ENCODE results near the gene MEIG1.

Gene MEIG1

GRCh38 chr10:14959221-14960057 is at the start of gene MEIG1:
MEIG1 (plus strand) TSS chr10:14959388; CDS start chr10:14966469, 7,081 bp downstream.
- peak; percentile 62 for DNase-seq (ENCODE audit: low read depth, low spot score)
- Histone ChIP-seq H3K9me3 (ENCODE audit: insufficient read depth, low read length) (no peaks in the 10 kb centered on the region), H3K36me3 (ENCODE audit: insufficient read depth, insufficient read length, low read length) (no peaks in the 10 kb centered on the region), H3K27me3 (ENCODE audit: insufficient read depth, insufficient read length) (no peaks in the 10 kb centered on the region), H3K4me1 (ENCODE audit: insufficient read depth, insufficient read length) (no peaks in the 10 kb centered on the region), H3K9ac (ENCODE audit: insufficient read length, low read depth) (peak within 1 kb of the TSS; percentile 87), H3K4me3 (ENCODE audit: insufficient read length, low read depth) (peak within 1 kb of the TSS; percentile 75)
- TF ChIP-seq SUZ12 (IDR thresholded peaks at IDR 0.05; ENCODE audit: extremely low read depth, insufficient read depth, insufficient read length) (no peak), YY1 (IDR thresholded peaks at IDR 0.05; ENCODE audit: insufficient read depth, insufficient read length) (no peak), ZNF274 (IDR thresholded peaks at IDR 0.05; ENCODE audit: low read depth, low read length) (no peak)

- Histone ChIP-seq H3K27me3 (ENCODE audit: insufficient read depth, insufficient read length) (no peaks in the 10 kb centered on the region), H3K36me3 (ENCODE audit: insufficient read depth, insufficient read length, low read length) (peaks cover 47% of the 10 kb centered on the region), H3K9me3 (ENCODE audit: insufficient read depth, low read length) (0 out of 2 replicates have a peak, but pooled peaks cover 10% of the 10 kb centered on the region), H3K4me1 (ENCODE audit: insufficient read depth, insufficient read length) (no peaks in the 10 kb centered on the region), H3K9ac (ENCODE audit: insufficient read length, low read depth) (no peak overlapping the region), H3K4me3 (ENCODE audit: insufficient read length, low read depth) (no peak overlapping the region)
- no peak for DNase-seq (ENCODE audit: low read depth, low spot score)
- TF ChIP-seq SUZ12 (IDR thresholded peaks at IDR 0.05; ENCODE audit: extremely low read depth, insufficient read depth, insufficient read length): no peak
- TF ChIP-seq YY1 (IDR thresholded peaks at IDR 0.05; ENCODE audit: insufficient read depth, insufficient read length): no peak
- no peak for TF ChIP-seq ZNF274 (IDR thresholded peaks at IDR 0.05; ENCODE audit: low read depth, low read length)
Observed at GRCh38 chr10:14910953-14911352, 48.2 kb upstream of the MEIG1 start.

- TF ChIP-seq YY1 (IDR thresholded peaks at IDR 0.05; ENCODE audit: insufficient read depth, insufficient read length) (no peak), ZNF274 (IDR thresholded peaks at IDR 0.05; ENCODE audit: low read depth, low read length) (no peak), SUZ12 (IDR thresholded peaks at IDR 0.05; ENCODE audit: extremely low read depth, insufficient read depth, insufficient read length) (no peak)
- H3K4me3 ChIP-seq (ENCODE audit: insufficient read length, low read depth): no peak overlapping the region
- H3K36me3 ChIP-seq (ENCODE audit: insufficient read depth, insufficient read length, low read length): peaks cover 42% of the 10 kb centered on the region
- no peak for DNase-seq (ENCODE audit: low read depth, low spot score)
- H3K4me1 ChIP-seq (ENCODE audit: insufficient read depth, insufficient read length): no peaks in the 10 kb centered on the region
- no peak overlapping the region for H3K9ac ChIP-seq (ENCODE audit: insufficient read length, low read depth)
- H3K9me3 ChIP-seq (ENCODE audit: insufficient read depth, low read length): peaks cover 11% of the 10 kb centered on the region
- no peaks in the 10 kb centered on the region for H3K27me3 ChIP-seq (ENCODE audit: insufficient read depth, insufficient read length)
Observed at GRCh38 chr10:14911801-14912200, 47.4 kb upstream of the MEIG1 start.

GRCh38 chr10:14916600-14916999 is 42.6 kb upstream of the MEIG1 start:
- peaks cover 33% of the 10 kb centered on the region for H3K36me3 ChIP-seq (ENCODE audit: insufficient read depth, insufficient read length, low read length)
- no peak overlapping the region for H3K4me3 ChIP-seq (ENCODE audit: insufficient read length, low read depth)
- TF ChIP-seq YY1 (IDR thresholded peaks at IDR 0.05; ENCODE audit: insufficient read depth, insufficient read length): no peak
- no peak for TF ChIP-seq SUZ12 (IDR thresholded peaks at IDR 0.05; ENCODE audit: extremely low read depth, insufficient read depth, insufficient read length)
- no peak for TF ChIP-seq ZNF274 (IDR thresholded peaks at IDR 0.05; ENCODE audit: low read depth, low read length)
- H3K9ac ChIP-seq (ENCODE audit: insufficient read length, low read depth): no peak overlapping the region
- no peaks in the 10 kb centered on the region for H3K4me1 ChIP-seq (ENCODE audit: insufficient read depth, insufficient read length)
- no peaks in the 10 kb centered on the region for H3K27me3 ChIP-seq (ENCODE audit: insufficient read depth, insufficient read length)
- peaks cover 19% of the 10 kb centered on the region for H3K9me3 ChIP-seq (ENCODE audit: insufficient read depth, low read length)
- no peak for DNase-seq (ENCODE audit: low read depth, low spot score)

- H3K9ac ChIP-seq (ENCODE audit: insufficient read length, low read depth): no peak overlapping the region
- H3K9me3 ChIP-seq (ENCODE audit: insufficient read depth, low read length): peaks cover 19% of the 10 kb centered on the region
- no peaks in the 10 kb centered on the region for H3K4me1 ChIP-seq (ENCODE audit: insufficient read depth, insufficient read length)
- no peak for TF ChIP-seq SUZ12 (IDR thresholded peaks at IDR 0.05; ENCODE audit: extremely low read depth, insufficient read depth, insufficient read length)
- no peak for TF ChIP-seq YY1 (IDR thresholded peaks at IDR 0.05; ENCODE audit: insufficient read depth, insufficient read length)
- TF ChIP-seq ZNF274 (IDR thresholded peaks at IDR 0.05; ENCODE audit: low read depth, low read length): no peak
- H3K36me3 ChIP-seq (ENCODE audit: insufficient read depth, insufficient read length, low read length): peaks cover 37% of the 10 kb centered on the region
- H3K4me3 ChIP-seq (ENCODE audit: insufficient read length, low read depth): no peak overlapping the region
- no peak for DNase-seq (ENCODE audit: low read depth, low spot score)
- no peaks in the 10 kb centered on the region for H3K27me3 ChIP-seq (ENCODE audit: insufficient read depth, insufficient read length)
Observed at GRCh38 chr10:14917827-14918226, 41.4 kb upstream of the MEIG1 start.

GRCh38 chr10:14918964-14919363 is 40.2 kb upstream of the MEIG1 start:
- Histone ChIP-seq H3K4me1 (ENCODE audit: insufficient read depth, insufficient read length) (no peaks in the 10 kb centered on the region), H3K36me3 (ENCODE audit: insufficient read depth, insufficient read length, low read length) (peaks cover 46% of the 10 kb centered on the region), H3K9me3 (ENCODE audit: insufficient read depth, low read length) (peaks cover 19% of the 10 kb centered on the region), H3K4me3 (ENCODE audit: insufficient read length, low read depth) (no peak overlapping the region), H3K27me3 (ENCODE audit: insufficient read depth, insufficient read length) (no peaks in the 10 kb centered on the region), H3K9ac (ENCODE audit: insufficient read length, low read depth) (no peak overlapping the region)
- DNase-seq (ENCODE audit: low read depth, low spot score): no peak
- TF ChIP-seq SUZ12 (IDR thresholded peaks at IDR 0.05; ENCODE audit: extremely low read depth, insufficient read depth, insufficient read length) (no peak), ZNF274 (IDR thresholded peaks at IDR 0.05; ENCODE audit: low read depth, low read length) (no peak)

- Histone ChIP-seq H3K4me3 (ENCODE audit: insufficient read length, low read depth) (no peak overlapping the region), H3K27me3 (ENCODE audit: insufficient read depth, insufficient read length) (no peaks in the 10 kb centered on the region), H3K36me3 (ENCODE audit: insufficient read depth, insufficient read length, low read length) (peaks cover 54% of the 10 kb centered on the region), H3K9me3 (ENCODE audit: insufficient read depth, low read length) (no peaks in the 10 kb centered on the region), H3K4me1 (ENCODE audit: insufficient read depth, insufficient read length) (no peaks in the 10 kb centered on the region), H3K9ac (ENCODE audit: insufficient read length, low read depth) (no peak overlapping the region)
- no peak for DNase-seq (ENCODE audit: low read depth, low spot score)
- TF ChIP-seq ZNF274 (IDR thresholded peaks at IDR 0.05; ENCODE audit: low read depth, low read length) (no peak), YY1 (IDR thresholded peaks at IDR 0.05; ENCODE audit: insufficient read depth, insufficient read length) (no peak), SUZ12 (IDR thresholded peaks at IDR 0.05; ENCODE audit: extremely low read depth, insufficient read depth, insufficient read length) (no peak)
Observed at GRCh38 chr10:14924013-14924412, 35.2 kb upstream of the MEIG1 start.

Measured in NT2/D1 (cell line).